ENCODE measurements around the gene PLXNA3.
"Not testable (repeated sequence)": the region's sequence is repeated elsewhere in the genome, so short reads cannot be mapped to it uniquely, and the experiment has no call there.

Gene PLXNA3

DNA sequence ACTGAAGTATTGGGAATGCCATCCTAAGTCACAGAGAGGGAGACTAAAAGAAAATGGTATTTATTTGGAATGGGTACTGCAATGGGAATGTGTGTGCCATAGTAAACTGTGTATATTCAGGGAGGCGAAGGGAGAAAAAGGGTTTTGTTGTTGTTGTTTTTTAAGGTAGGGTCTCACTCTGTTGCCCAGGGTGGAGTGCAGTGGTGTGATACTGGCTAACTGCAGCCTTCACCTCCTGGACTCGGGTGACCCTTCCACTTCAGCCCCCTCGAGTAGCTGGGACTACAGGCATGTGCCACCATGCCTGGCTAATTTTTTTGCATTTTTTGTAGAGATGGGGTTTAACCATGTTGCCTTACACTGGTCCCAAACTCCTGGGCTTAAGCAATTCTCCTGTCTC, 36.6 kb downstream of the PLXNA3 start:
- Histone ChIP-seq H3K4me3 (ENCODE audit: insufficient read depth, low read length, poor library complexity, severe bottlenecking) (no peak overlapping the region), H3F3A (ENCODE audit: insufficient read depth) (0 out of 2 replicates have a peak, but pooled peaks cover 5% of the 10 kb centered on the region), H2AFZ (ENCODE audit: low read depth, low read length, severe bottlenecking) (no peak overlapping the region), H3K9ac (ENCODE audit: low read length) (no peak overlapping the region), H4K20me1 (ENCODE audit: low read depth, low read length) (no peaks in the 10 kb centered on the region), H3K27ac (ENCODE audit: low read depth, low read length) (no peak overlapping the region), H3K36me3 (ENCODE audit: low read length) (no peaks in the 10 kb centered on the region), H3K79me2 (ENCODE audit: insufficient read depth, low read length) (no peaks in the 10 kb centered on the region; the same call in 1 of the 2 replicates), H3K27me3 (ENCODE audit: low read length) (no peaks in the 10 kb centered on the region), H3K4me2 (ENCODE audit: low read depth, low read length, poor library complexity, severe bottlenecking) (no peak overlapping the region), H3K9me3 (ENCODE audit: insufficient read depth, low read length) (no peaks in the 10 kb centered on the region), H3K9me2 (replicated peaks; ENCODE audit: insufficient read depth, low read length) (no peaks in the 10 kb centered on the region)
- no peak for TF ChIP-seq EZH2phosphoT487 (conservative IDR thresholded peaks at IDR 0.05; ENCODE audit: low read length)
- TF ChIP-seq, protein P1, sequence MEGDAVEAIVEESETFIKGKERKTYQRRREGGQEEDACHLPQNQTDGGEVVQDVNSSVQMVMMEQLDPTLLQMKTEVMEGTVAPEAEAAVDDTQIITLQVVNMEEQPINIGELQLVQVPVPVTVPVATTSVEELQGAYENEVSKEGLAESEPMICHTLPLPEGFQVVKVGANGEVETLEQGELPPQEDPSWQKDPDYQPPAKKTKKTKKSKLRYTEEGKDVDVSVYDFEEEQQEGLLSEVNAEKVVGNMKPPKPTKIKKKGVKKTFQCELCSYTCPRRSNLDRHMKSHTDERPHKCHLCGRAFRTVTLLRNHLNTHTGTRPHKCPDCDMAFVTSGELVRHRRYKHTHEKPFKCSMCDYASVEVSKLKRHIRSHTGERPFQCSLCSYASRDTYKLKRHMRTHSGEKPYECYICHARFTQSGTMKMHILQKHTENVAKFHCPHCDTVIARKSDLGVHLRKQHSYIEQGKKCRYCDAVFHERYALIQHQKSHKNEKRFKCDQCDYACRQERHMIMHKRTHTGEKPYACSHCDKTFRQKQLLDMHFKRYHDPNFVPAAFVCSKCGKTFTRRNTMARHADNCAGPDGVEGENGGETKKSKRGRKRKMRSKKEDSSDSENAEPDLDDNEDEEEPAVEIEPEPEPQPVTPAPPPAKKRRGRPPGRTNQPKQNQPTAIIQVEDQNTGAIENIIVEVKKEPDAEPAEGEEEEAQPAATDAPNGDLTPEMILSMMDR (IDR thresholded peaks at IDR 0.05; ENCODE audit: insufficient read depth, low read length, poor library complexity, severe bottlenecking) = no peak

DNA sequence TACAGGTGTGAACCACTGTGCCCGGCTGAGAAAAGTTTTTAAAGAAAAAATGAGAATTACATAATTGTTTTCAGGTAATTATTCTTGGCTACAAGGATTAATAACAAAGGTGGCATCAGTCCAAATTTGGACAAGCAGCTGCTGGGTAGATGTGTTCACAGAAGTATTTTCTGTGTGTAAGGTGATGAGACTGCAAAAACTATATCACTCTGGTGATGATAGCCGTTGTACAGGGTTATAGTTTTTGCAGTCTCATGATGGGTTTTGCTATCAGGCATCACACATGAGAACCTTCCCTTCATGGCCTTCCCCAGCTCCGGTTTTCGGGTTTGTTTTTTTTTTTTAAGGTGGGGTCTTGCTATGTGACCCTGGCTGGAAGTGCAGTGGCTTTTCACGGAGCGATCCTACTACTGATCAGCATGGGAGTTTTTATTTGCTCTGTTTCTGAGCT, 37.4 kb downstream of the PLXNA3 start:
- H3K4me2 ChIP-seq (ENCODE audit: low read depth, low read length, poor library complexity, severe bottlenecking) = no peak overlapping the region
- H3K36me3 ChIP-seq (ENCODE audit: low read length) = no peaks in the 10 kb centered on the region
- H3K27me3 ChIP-seq (ENCODE audit: low read length) = no peaks in the 10 kb centered on the region
- no peaks in the 10 kb centered on the region for H3K79me2 ChIP-seq (ENCODE audit: insufficient read depth, low read length)
- H3K9me2 ChIP-seq (replicated peaks; ENCODE audit: insufficient read depth, low read length) = no peaks in the 10 kb centered on the region
- 0 out of 2 replicates have a peak, but pooled peaks cover 5% of the 10 kb centered on the region for H3F3A ChIP-seq (ENCODE audit: insufficient read depth)
- H3K27ac ChIP-seq (ENCODE audit: low read depth, low read length) = no peak overlapping the region
- no peak overlapping the region for H3K9ac ChIP-seq (ENCODE audit: low read length)
- no peaks in the 10 kb centered on the region for H4K20me1 ChIP-seq (ENCODE audit: low read depth, low read length)
- H3K9me3 ChIP-seq (ENCODE audit: insufficient read depth, low read length) = no peaks in the 10 kb centered on the region
- no peak overlapping the region for H3K4me3 ChIP-seq (ENCODE audit: insufficient read depth, low read length, poor library complexity, severe bottlenecking)
- no peak overlapping the region for H2AFZ ChIP-seq (ENCODE audit: low read depth, low read length, severe bottlenecking)
- TF ChIP-seq EZH2phosphoT487 (conservative IDR thresholded peaks at IDR 0.05; ENCODE audit: low read length) = no peak
- TF ChIP-seq, protein P1 (IDR thresholded peaks at IDR 0.05; ENCODE audit: insufficient read depth, low read length, poor library complexity, severe bottlenecking) = no peak

DNA sequence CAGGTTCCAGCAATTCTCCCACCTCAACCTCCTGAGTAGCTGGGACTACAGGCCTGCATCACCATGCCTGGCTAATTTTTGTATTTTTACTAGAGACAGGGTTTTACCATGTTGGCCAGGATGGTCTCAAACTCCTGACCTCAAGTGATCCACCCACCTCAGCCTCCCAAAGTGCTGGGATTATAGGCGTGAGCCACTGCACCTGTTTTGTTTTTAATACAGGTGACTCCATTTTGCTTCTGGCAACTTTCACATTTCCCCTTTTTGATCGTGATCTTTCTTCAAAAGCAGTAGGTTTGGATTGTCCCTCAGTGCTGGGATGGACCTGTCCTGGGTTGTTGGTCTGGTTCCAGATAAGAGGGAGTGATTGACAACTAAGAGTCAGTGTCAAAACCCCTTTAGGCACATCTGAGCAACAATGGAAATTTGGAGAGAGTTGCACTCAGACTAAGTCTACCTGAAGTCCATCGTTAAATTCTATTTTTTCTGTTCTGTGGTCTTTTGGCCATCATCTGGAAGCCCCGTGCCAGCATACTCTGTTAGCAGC, 38.6 kb downstream of the PLXNA3 start:
- not testable (repeated sequence) for H4K20me1 ChIP-seq (ENCODE audit: low read depth, low read length); H3K36me3 ChIP-seq (ENCODE audit: low read length); H2AFZ ChIP-seq (ENCODE audit: low read depth, low read length, severe bottlenecking); H3K9me2 ChIP-seq (replicated peaks; ENCODE audit: insufficient read depth, low read length); H3K9ac ChIP-seq (ENCODE audit: low read length); H3K79me2 ChIP-seq (ENCODE audit: insufficient read depth, low read length); H3K27ac ChIP-seq (ENCODE audit: low read depth, low read length); H3F3A ChIP-seq (ENCODE audit: insufficient read depth); H3K4me2 ChIP-seq (ENCODE audit: low read depth, low read length, poor library complexity, severe bottlenecking); H3K27me3 ChIP-seq (ENCODE audit: low read length); H3K9me3 ChIP-seq (ENCODE audit: insufficient read depth, low read length); H3K4me3 ChIP-seq (ENCODE audit: insufficient read depth, low read length, poor library complexity, severe bottlenecking)

DNA sequence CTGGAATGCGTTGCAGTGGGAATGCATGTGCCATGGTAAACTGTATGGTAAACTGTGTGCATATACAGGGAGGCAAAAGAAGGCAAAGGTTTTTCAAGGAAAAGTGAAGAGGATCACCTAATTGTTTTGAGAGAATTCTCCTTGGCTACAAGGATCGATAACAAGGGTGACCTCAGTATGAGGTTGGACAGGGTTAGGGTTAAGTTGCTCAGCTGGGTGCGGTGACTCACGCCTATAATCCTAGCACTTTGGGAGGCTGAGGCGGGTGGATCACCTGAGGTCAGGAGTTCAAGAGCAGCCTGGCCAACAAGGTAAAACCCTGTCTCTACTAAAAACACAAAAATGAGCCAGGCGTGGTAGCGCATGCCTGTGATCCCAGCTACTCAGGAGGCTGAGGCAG, 43.3 kb downstream of the PLXNA3 start:
- H3K9ac ChIP-seq (ENCODE audit: low read length); H3K4me3 ChIP-seq (ENCODE audit: insufficient read depth, low read length, poor library complexity, severe bottlenecking); H4K20me1 ChIP-seq (ENCODE audit: low read depth, low read length); H3K27me3 ChIP-seq (ENCODE audit: low read length); H3F3A ChIP-seq (ENCODE audit: insufficient read depth); H3K9me2 ChIP-seq (replicated peaks; ENCODE audit: insufficient read depth, low read length); H3K4me2 ChIP-seq (ENCODE audit: low read depth, low read length, poor library complexity, severe bottlenecking); H3K27ac ChIP-seq (ENCODE audit: low read depth, low read length); H3K36me3 ChIP-seq (ENCODE audit: low read length); H3K9me3 ChIP-seq (ENCODE audit: insufficient read depth, low read length); H2AFZ ChIP-seq (ENCODE audit: low read depth, low read length, severe bottlenecking); H3K79me2 ChIP-seq (ENCODE audit: insufficient read depth, low read length): not testable (repeated sequence)
